Stomach (tissue), 9 donors: ENCODE results near the gene HTD2. TPM values are rescaled to one million over a fixed set of nuclear protein-coding genes. Genes with fewer than 3 reads are reported as not detected.
A peak's percentile ranks its signal among the peaks of the same experiment; 100 is the strongest.

ENCODE experiments used
- DNase-seq, 2 donors: peaks; one replicate each; pipeline versions ENCODE4 v3.0.0 to v3.0.0-alpha.2; 2013 to 2019
- H3K27ac ChIP-seq, 5 donors: fragments of 200-600 bp in 4 of 5; sonication (generic) in 4 of 5; one replicate each; pipeline ENCODE4 v1.5.1; 2013 to 2019; ENCODE audit warnings: mild to moderate bottlenecking in 1 of 5, moderate library complexity in 1 of 5
- H3K27me3 ChIP-seq, 3 donors: fragments of 200-600 bp; sonication (generic); one replicate each; pipeline ENCODE4 v1.5.1; 2017 to 2019; ENCODE audit warnings: mixed run types in 1 of 3
- H3K36me3 ChIP-seq, 4 donors: fragments of 200-600 bp; sonication (generic); 1 replicate in 3 of 4; 2 replicates in 1 of 4; pipeline ENCODE4 v1.5.1; 2016 to 2019
- H3K4me1 ChIP-seq, 4 donors: fragments of 200-600 bp; sonication (generic); one replicate each; pipeline ENCODE4 v1.5.1; 2016 to 2019
- H3K4me3 ChIP-seq, 4 donors: fragments of 200-600 bp; sonication (generic) in 3 of 4; one replicate each; pipeline ENCODE4 v1.5.1; 2016 to 2019; ENCODE audit warnings: mild to moderate bottlenecking in 1 of 4
- H3K9me3 ChIP-seq, 4 donors: fragments of 200-600 bp; sonication (generic); one replicate each; pipeline ENCODE4 v1.5.1; 2016 to 2019
- CTCF ChIP-seq, 7 experiments: fragments of 450-650 bp in 4 of 7; fragments of 200-600 bp in 3 of 7; sonication (generic) in 3 of 7; IDR thresholded peaks; one replicate each; pipeline ENCODE4 v1.5.1; 2016 to 2019; ENCODE audit warnings: antibody characterized with exemption in 7 of 7, control low read depth in 2 of 7, mild to moderate bottlenecking in 1 of 7
- EP300 ChIP-seq: sonication (generic); formaldehyde crosslinking; IDR thresholded peaks from one replicate; pipeline ENCODE4 v1.6.1; 2017; ENCODE audit warnings: antibody characterized with exemption
- POLR2A ChIP-seq, 4 donors: fragments of 450-650 bp; IDR thresholded peaks; one replicate each; pipeline ENCODE4 v1.6.1; 2016; ENCODE audit warnings: antibody characterized with exemption in 4 of 4, control low read depth in 2 of 4, mild to moderate bottlenecking in 1 of 4, moderate library complexity in 1 of 4
- POLR2AphosphoS5 ChIP-seq, 3 donors: sonication (generic); formaldehyde crosslinking; IDR thresholded peaks; one replicate each; pipeline ENCODE4 v1.6.1; 2016; ENCODE audit warnings: antibody characterized with exemption in 3 of 3
- WGBS, 5 donors: extraction: QIAGEN DNeasy Blood & Tissue Kit in 3 of 5; methylation state at CpG; one replicate each; pipeline versions ENCODE4 v1.1.5 to v1.1.7; 2013 to 2018; 5-methylcytosine and 5-hydroxymethylcytosine counted together
- intact Hi-C: fragments of 100-400 bp; cut with DNase I; formaldehyde crosslinking; loops from one replicate; pipeline ENCODE4 v1.15.1; 2023; ENCODE audit warnings: low total_unique reads
- polyA plus RNA-seq, 3 donors: library from polyadenylated mRNA; stranded (reverse); fragments of 200-250 nt; gene quantifications; one replicate each; pipeline ENCODE4 v1.2.3, GENCODE V29; 2013
- total RNA-seq, 5 donors: library from RNA; depleted of rRNA; stranded (reverse); fragments of >200 nt; gene quantifications; one replicate each; pipeline versions ENCODE4 v1.1.0 to v1.2.3, GENCODE V29; 2014 to 2016
- donor health status: healthy with polysubstance abuse.
- donor health status: Bipolar disorder and iron deficiency.
- donor health status: healthy.

The HTD2 gene
- total and polyA plus RNA-seq, 8 donors = 3.1 to 57.6 (median 7.0) TPM; not detected in 2

- no peaks in the 10 kb centered on the region for H3K36me3 ChIP-seq
- H3K9me3 ChIP-seq = no peaks in the 10 kb centered on the region
- 80 to 94% (median 85%) methylated on average over 3 of the region's 3 CpGs for WGBS, 5 donors
- no peak overlapping the region for H3K4me3 ChIP-seq
- TF ChIP-seq CTCF (IDR thresholded peaks at IDR 0.05) (no peak), EP300 (no peak), POLR2A (IDR thresholded peaks at IDR 0.05) (no peak), POLR2AphosphoS5 (IDR thresholded peaks at IDR 0.05) (no peak)
- peaks cover 9 to 57% (median 30%) of the 10 kb centered on the region in 4 donors for H3K4me1 ChIP-seq
- intact Hi-C loops = no loop called here
- no peaks in the 10 kb centered on the region for H3K27me3 ChIP-seq
- DNase-seq = no peak
- H3K27ac ChIP-seq = no peak overlapping the region
These were observed 45.6 kb downstream of the HTD2 start for GRCh38 chr3:58351920-58352319.

DNA sequence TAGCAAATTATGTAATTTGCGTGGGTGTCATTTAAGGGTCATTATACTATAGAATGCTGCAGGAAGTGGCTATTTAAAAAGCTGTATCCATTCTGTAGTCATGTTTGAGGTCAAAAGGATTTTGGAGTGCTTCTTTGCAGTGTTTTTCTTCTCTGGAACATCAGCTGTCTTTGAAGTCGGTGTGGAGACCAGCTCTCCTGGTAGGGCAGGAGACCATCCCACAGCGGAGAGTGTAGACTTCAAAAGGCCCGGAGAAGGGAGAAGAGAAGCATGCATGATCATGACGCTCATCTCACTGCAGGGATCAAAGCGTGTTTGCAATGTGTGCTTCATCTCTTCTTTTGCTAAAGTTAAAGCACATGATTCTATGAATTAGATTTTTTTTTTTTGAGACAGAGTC is 46.3 kb downstream of the HTD2 start:
- WGBS, 5 donors = 85 to 93% (median 89%) methylated on average over 6 of the region's 6 CpGs

GRCh38 chr3:58353722-58354553 is 47.6 kb downstream of the HTD2 start:
- no peaks in the 10 kb centered on the region for H3K9me3 ChIP-seq
- intact Hi-C loops = no loop called here
- TF ChIP-seq POLR2AphosphoS5 (IDR thresholded peaks at IDR 0.05) (no peak), CTCF (IDR thresholded peaks at IDR 0.05) (no peak), POLR2A (IDR thresholded peaks at IDR 0.05) (no peak), EP300 (no peak)
- no peaks in the 10 kb centered on the region for H3K36me3 ChIP-seq
- DNase-seq = peak in 1 of 2 donors; percentile 31
- WGBS, 5 donors = 79 to 84% (median 82%) methylated on average over 8 of the region's 8 CpGs
- no peaks in the 10 kb centered on the region for H3K27me3 ChIP-seq
- peaks cover 9 to 68% (median 27%) of the 10 kb centered on the region in 4 donors for H3K4me1 ChIP-seq
- peak overlapping the region in 2 of 5 donors; percentile 53 to 55 for H3K27ac ChIP-seq
- no peak overlapping the region for H3K4me3 ChIP-seq

More for the DNA sequence above, 46.3 kb downstream of the HTD2 start:
- no peaks in the 10 kb centered on the region for H3K36me3 ChIP-seq
- no peak overlapping the region for H3K4me3 ChIP-seq
- H3K9me3 ChIP-seq = no peaks in the 10 kb centered on the region
- no peak for DNase-seq
- peaks cover 9 to 64% (median 28%) of the 10 kb centered on the region in 4 donors for H3K4me1 ChIP-seq
- no peak overlapping the region for H3K27ac ChIP-seq
- intact Hi-C loops = no loop called here
- TF ChIP-seq POLR2AphosphoS5 (IDR thresholded peaks at IDR 0.05) (no peak), EP300 (no peak), CTCF (IDR thresholded peaks at IDR 0.05) (no peak), POLR2A (IDR thresholded peaks at IDR 0.05) (no peak)
- H3K27me3 ChIP-seq = no peaks in the 10 kb centered on the region

GRCh38 chr3:58355179-58355578 is 48.9 kb downstream of the HTD2 start:
- no peak for DNase-seq
- WGBS, 5 donors = 84 to 90% (median 87%) methylated on average over 8 of the region's 8 CpGs
- H3K27ac ChIP-seq = peak overlapping the region in 1 of 5 donors; percentile 10
- intact Hi-C loops = no loop called here
- TF ChIP-seq POLR2A (IDR thresholded peaks at IDR 0.05) = no peak
- TF ChIP-seq CTCF (IDR thresholded peaks at IDR 0.05) = no peak
- TF ChIP-seq POLR2AphosphoS5 (IDR thresholded peaks at IDR 0.05) = no peak
- TF ChIP-seq EP300 = no peak
- no peak overlapping the region for H3K4me3 ChIP-seq
- no peaks in the 10 kb centered on the region for H3K9me3 ChIP-seq
- H3K27me3 ChIP-seq = no peaks in the 10 kb centered on the region
- H3K4me1 ChIP-seq = peaks cover 9 to 60% (median 28%) of the 10 kb centered on the region in 4 donors
- H3K36me3 ChIP-seq = no peaks in the 10 kb centered on the region
